Smooth muscle cell (in vitro differentiated cells): ENCODE data around the gene TMEM178B. TPM values are rescaled to one million over a fixed set of nuclear protein-coding genes. Genes with fewer than 3 reads are reported as not detected.

Source experiments
- DNase-seq: peaks from one replicate; lab custom pipeline; 2025; ENCODE audit not compliant: unreplicated experiment; lab: John Stamatoyannopoulos, UW
- H2AFZ ChIP-seq: fragments of 200-600 bp; sonication (generic); 2 replicates; pipeline ENCODE4 v1.6.0; 2016; ENCODE audit warnings: antibody characterized with exemption, low read depth, mild to moderate bottlenecking
- H3F3A ChIP-seq: fragments of 200-600 bp; sonication (generic); 2 replicates; pipeline ENCODE4 v1.6.0; 2017; ENCODE audit warnings: antibody characterized with exemption, low read depth
- H3K27ac ChIP-seq: fragments of 200-600 bp; sonication (generic); 2 replicates; pipeline ENCODE4 v1.5.1; 2016; ENCODE audit warnings: low read depth, mild to moderate bottlenecking
- H3K27me3 ChIP-seq: fragments of 200-600 bp; sonication (generic); 2 replicates; pipeline ENCODE4 v1.6.1; 2016; ENCODE audit warnings: low read depth, mild to moderate bottlenecking
- H3K36me3 ChIP-seq: fragments of 200-600 bp; sonication (generic); 2 replicates; pipeline ENCODE4 v1.5.1; 2016; ENCODE audit warnings: low read depth
- H3K4me1 ChIP-seq: fragments of 200-600 bp; sonication (generic); 2 replicates; pipeline ENCODE4 v1.5.1; 2016; ENCODE audit warnings: low read depth
- H3K4me2 ChIP-seq: fragments of 200-600 bp; sonication (generic); 2 replicates; pipeline ENCODE4 v1.6.0; 2016; ENCODE audit warnings: mild to moderate bottlenecking
- H3K4me3 ChIP-seq: fragments of 200-600 bp; sonication (generic); 2 replicates; pipeline ENCODE4 v1.5.1; 2016; ENCODE audit warnings: mild to moderate bottlenecking
- H3K79me2 ChIP-seq: fragments of 200-600 bp; sonication (generic); 2 replicates; pipeline ENCODE4 v1.6.0; 2016; ENCODE audit warnings: low read depth, mild to moderate bottlenecking
- H3K9ac ChIP-seq: fragments of 200-600 bp; sonication (generic); 2 replicates; pipeline ENCODE4 v1.6.0; 2016; ENCODE audit warnings: low read depth
- H3K9me3 ChIP-seq: fragments of 200-600 bp; sonication (generic); replicated peaks from 2 replicates; pipeline ENCODE4 v1.5.1; 2016; ENCODE audit warnings: low read depth
- H4K20me1 ChIP-seq: fragments of 200-600 bp; sonication (generic); 2 replicates; pipeline ENCODE4 v1.6.0; 2016; ENCODE audit warnings: low read depth
- CTCF ChIP-seq: fragments of 200-600 bp; sonication (generic); IDR thresholded peaks from 2 replicates; pipeline ENCODE4 v1.5.1; 2017; ENCODE audit warnings: borderline replicate concordance, mild to moderate bottlenecking, antibody characterized with exemption; ENCODE audit not compliant: insufficient read depth, poor library complexity, severe bottlenecking
- WGBS: methylation state at CpG from one replicate; pipeline ENCODE4 v1.1.7; 2016; ENCODE audit warnings: low lambda C conversion rate; 5-methylcytosine and 5-hydroxymethylcytosine counted together
- polyA plus RNA-seq: library from polyadenylated mRNA; unstranded; fragments of >200 nt; fragmentation: Nextera tagmentation; extraction: Ambion mirVana; gene quantifications from 2 replicates; pipeline ENCODE4 v1.2.1, GENCODE V29; 2016
- total RNA-seq: library from RNA; depleted of rRNA; stranded (reverse); fragments of >200 nt; gene quantifications from 2 replicates; pipeline ENCODE4 v1.2.3, GENCODE V29; 2014

TMEM178B gene
- total and polyA plus RNA-seq, 2 experiments from 2014 or later = 0.72 TPM; not detected in 1

- no peaks in the 10 kb centered on the region for H3F3A ChIP-seq
- H3K36me3 ChIP-seq = no peaks in the 10 kb centered on the region
- no peaks in the 10 kb centered on the region for H3K79me2 ChIP-seq
- H3K27me3 ChIP-seq = peaks cover 18% of the 10 kb centered on the region
- H3K27ac ChIP-seq = no peak overlapping the region
- no peaks in the 10 kb centered on the region for H4K20me1 ChIP-seq
- WGBS = 95% methylated on average over 2 of the region's 2 CpGs
- no peak overlapping the region for H3K9ac ChIP-seq
- no peak for DNase-seq
- no peak for TF ChIP-seq CTCF
- no peak overlapping the region for H2AFZ ChIP-seq
- H3K4me3 ChIP-seq = no peak overlapping the region
- H3K4me2 ChIP-seq = no peak overlapping the region
- H3K9me3 ChIP-seq = no peaks in the 10 kb centered on the region
- H3K4me1 ChIP-seq = peaks cover 5% of the 10 kb centered on the region
Measured at GRCh38 chr7:141512597-141512996, 438.7 kb downstream of the TMEM178B start.

- H4K20me1 ChIP-seq = no peaks in the 10 kb centered on the region
Measured at GRCh38 chr7:141513720-141514119, 439.9 kb downstream of the TMEM178B start.

GRCh38 chr7:141515941-141516340 is 442.1 kb downstream of the TMEM178B start:
- Histone ChIP-seq H3K79me2 (no peaks in the 10 kb centered on the region), H3K27me3 (peaks cover 18% of the 10 kb centered on the region), H3K36me3 (no peaks in the 10 kb centered on the region), H2AFZ (no peak overlapping the region), H3K9ac (no peak overlapping the region), H4K20me1 (no peaks in the 10 kb centered on the region), H3F3A (no peaks in the 10 kb centered on the region), H3K27ac (no peak overlapping the region), H3K4me2 (no peak overlapping the region), H3K4me3 (no peak overlapping the region), H3K9me3 (no peaks in the 10 kb centered on the region), H3K4me1 (peaks cover 5% of the 10 kb centered on the region)
- no peak for DNase-seq
- no peak for TF ChIP-seq CTCF
- WGBS = 92% methylated on average over 4 of the region's 4 CpGs

More at GRCh38 chr7:141513720-141514119, 439.9 kb downstream of the TMEM178B start:
- Histone ChIP-seq H3F3A (no peaks in the 10 kb centered on the region), H3K79me2 (no peaks in the 10 kb centered on the region), H3K9me3 (no peaks in the 10 kb centered on the region), H3K27ac (no peak overlapping the region), H3K4me3 (no peak overlapping the region), H3K4me2 (no peak overlapping the region), H3K27me3 (peaks cover 18% of the 10 kb centered on the region), H3K9ac (no peak overlapping the region), H2AFZ (no peak overlapping the region), H3K4me1 (peaks cover 5% of the 10 kb centered on the region), H3K36me3 (no peaks in the 10 kb centered on the region)
- no peak for DNase-seq
- no peak for TF ChIP-seq CTCF
- WGBS = 100% methylated on average over 1 of the region's 1 CpG

GRCh38 chr7:141519623-141520022 is 445.8 kb downstream of the TMEM178B start:
- no peak overlapping the region for H3K4me2 ChIP-seq
- no peak overlapping the region for H3K9ac ChIP-seq
- 96% methylated on average over 4 of the region's 4 CpGs for WGBS
- H2AFZ ChIP-seq = no peak overlapping the region
- no peaks in the 10 kb centered on the region for H3K9me3 ChIP-seq
- H3K4me3 ChIP-seq = no peak overlapping the region
- no peaks in the 10 kb centered on the region for H3K27me3 ChIP-seq
- no peak for TF ChIP-seq CTCF
- H3K27ac ChIP-seq = no peak overlapping the region
- H3F3A ChIP-seq = no peaks in the 10 kb centered on the region
- H3K4me1 ChIP-seq = no peaks in the 10 kb centered on the region
- no peaks in the 10 kb centered on the region for H3K36me3 ChIP-seq
- no peaks in the 10 kb centered on the region for H3K79me2 ChIP-seq
- DNase-seq = no peak
- no peaks in the 10 kb centered on the region for H4K20me1 ChIP-seq
